Right lobe of liver (tissue), 4 donors: ENCODE results near the gene A2M.
A peak's percentile ranks its signal among the peaks of the same experiment; 100 is the strongest.

Experiments
- CTCF ChIP-seq, 4 donors: fragments of 200-600 bp in 3 of 4; fragments of 450-650 bp in 1 of 4; IDR thresholded peaks; one replicate each; pipeline versions ENCODE4 v1.5.1 to v1.8.0; 2016 to 2022; ENCODE audit warnings: antibody characterized with exemption in 4 of 4, mild to moderate bottlenecking in 2 of 4
- POLR2A ChIP-seq: fragments of 450-650 bp; IDR thresholded peaks from one replicate; pipeline ENCODE4 v1.6.1; 2017; ENCODE audit warnings: antibody characterized with exemption, mild to moderate bottlenecking
- donor health status: DM: no; HTN: no; CAD: no.
- donor health status: DM: no; HTN: no; CAD: no.
- donor health status: DM: no; HTN: yes; CAD: no.

GRCh38 chr12:9064815-9065606 lies 50.7 kb downstream of the A2M start:
- TF ChIP-seq CTCF (IDR thresholded peaks at IDR 0.05), result no peak
- peak; percentile 86 for TF ChIP-seq POLR2A
